Loucy (cell line): ENCODE results near the gene TUBB3.

ENCODE experiments used
- CTCF ChIP-seq: fragments of 200-600 bp; sonication (generic); conservative IDR thresholded peaks from 2 replicates; pipeline ENCODE4 v1.5.1; 2014; ENCODE audit warnings: mild to moderate bottlenecking, antibody characterized with exemption, low read length
- EZH2phosphoT487 ChIP-seq: fragments of 200-600 bp; IDR thresholded peaks from 2 replicates; pipeline ENCODE4 v1.6.1; 2018; ENCODE audit warnings: antibody characterized with exemption, mild to moderate bottlenecking, moderate library complexity, borderline replicate concordance

- no peak for TF ChIP-seq CTCF
- TF ChIP-seq EZH2phosphoT487: no peak
Measured at GRCh38 chr16:89925596-89926079, 2.5 kb downstream of the TUBB3 start.
